ENCODE data around the gene ARFGEF3. TPM values are rescaled to one million over a fixed set of nuclear protein-coding genes. Genes with fewer than 3 reads are reported as not detected.

Gene ARFGEF3
- total and polyA plus RNA-seq, 2 experiments from 2014 or later: 5.8 to 24.6 TPM

GRCh38 chr6:138386897-138387296 lies 225.2 kb downstream of the ARFGEF3 start (continued):
- TF ChIP-seq ZNF462 (CRISPR knock-in tag; IDR thresholded peaks at IDR 0.05): no peak
- TF ChIP-seq STAT1 (IDR thresholded peaks at IDR 0.05; ENCODE audit: unreplicated experiment): no peak
- TF ChIP-seq EZH2 (IDR thresholded peaks at IDR 0.05; ENCODE audit: low read depth, unreplicated experiment): no peak
- TF ChIP-seq CREB1 (CRISPR knock-in tag; IDR thresholded peaks at IDR 0.05; ENCODE audit: low read depth): no peak
- no peak for TF ChIP-seq POLR2AphosphoS5 (IDR thresholded peaks at IDR 0.05; ENCODE audit: low read depth)
- TF ChIP-seq REST (IDR thresholded peaks at IDR 0.05; ENCODE audit: unreplicated experiment): no peak
- TF ChIP-seq EZH2phosphoT487 (IDR thresholded peaks at IDR 0.05; ENCODE audit: unreplicated experiment): no peak
- no peak for TF ChIP-seq ETS1 (IDR thresholded peaks at IDR 0.05)
